Superior temporal gyrus (tissue), 1 donor: Measurements from ENCODE around the gene NTN1.

Source experiments
- DNase-seq: peaks from one replicate; pipeline ENCODE4 v3.0.0-alpha.2; 2016; ENCODE audit errors: extremely low spot score

The NTN1 gene

DNA sequence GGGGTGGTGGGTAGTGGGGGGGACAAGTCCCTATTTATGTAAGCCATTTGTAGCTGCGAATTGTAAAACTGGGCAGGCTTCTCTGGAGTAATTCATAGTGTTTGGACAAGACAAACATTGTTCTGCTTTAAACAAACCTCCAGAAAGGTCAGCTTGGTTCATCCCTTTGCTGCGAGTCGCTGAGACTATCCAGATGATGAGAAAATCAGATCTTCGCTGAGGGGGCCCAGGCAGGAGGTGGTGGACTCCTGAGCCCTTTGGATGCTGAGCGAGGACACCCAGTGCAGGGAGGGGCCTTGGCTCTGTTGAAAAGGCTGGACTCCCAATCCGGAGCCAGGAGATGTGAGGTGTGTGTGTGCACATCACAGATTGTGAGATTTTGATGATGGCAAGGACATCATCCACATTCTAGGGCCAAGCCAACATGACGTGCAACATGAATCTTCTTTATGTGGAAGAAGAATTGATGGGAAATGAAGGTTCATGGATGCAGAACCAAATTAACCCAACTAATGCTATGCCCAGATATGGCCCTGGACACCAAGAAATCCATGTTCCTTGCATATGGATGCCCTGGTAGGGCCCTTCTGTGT is 15.0 kb upstream of the NTN1 start:
- DNase-seq: no peak

DNA sequence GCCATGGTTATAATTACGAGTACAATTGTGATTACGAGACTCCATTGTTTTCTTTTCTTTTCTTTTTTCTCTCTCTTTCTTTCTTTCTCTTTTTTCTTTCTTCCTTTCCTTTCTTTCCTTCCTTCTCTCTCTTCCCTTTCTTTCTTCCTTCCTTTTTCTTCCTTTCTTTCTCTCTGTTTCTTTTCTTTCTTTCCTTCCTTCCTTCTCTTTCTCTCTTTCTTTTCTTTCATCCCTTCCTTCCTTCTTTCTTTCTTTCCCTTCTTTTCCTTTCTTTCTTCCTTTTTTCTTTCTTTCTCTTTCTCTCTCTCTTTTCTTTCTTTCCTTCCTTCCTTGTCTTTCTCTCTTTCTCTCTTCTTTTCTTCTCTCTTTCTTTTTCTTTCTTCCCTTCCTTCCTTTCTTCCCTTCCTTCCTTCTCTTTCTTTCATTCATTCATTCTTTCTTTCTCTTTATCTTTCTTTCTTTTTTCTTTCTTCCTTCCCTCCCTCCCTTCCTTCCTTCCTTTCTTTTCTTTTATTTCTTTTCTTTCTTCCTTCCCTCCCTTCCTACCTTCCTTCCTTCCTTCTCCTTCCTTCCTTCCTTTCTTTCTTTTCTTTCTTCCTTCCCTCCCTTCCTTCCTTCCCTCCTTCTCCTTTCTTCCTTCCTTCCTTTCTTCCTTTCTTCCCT is 14.1 kb upstream of the NTN1 start:
- no peak for DNase-seq

DNA sequence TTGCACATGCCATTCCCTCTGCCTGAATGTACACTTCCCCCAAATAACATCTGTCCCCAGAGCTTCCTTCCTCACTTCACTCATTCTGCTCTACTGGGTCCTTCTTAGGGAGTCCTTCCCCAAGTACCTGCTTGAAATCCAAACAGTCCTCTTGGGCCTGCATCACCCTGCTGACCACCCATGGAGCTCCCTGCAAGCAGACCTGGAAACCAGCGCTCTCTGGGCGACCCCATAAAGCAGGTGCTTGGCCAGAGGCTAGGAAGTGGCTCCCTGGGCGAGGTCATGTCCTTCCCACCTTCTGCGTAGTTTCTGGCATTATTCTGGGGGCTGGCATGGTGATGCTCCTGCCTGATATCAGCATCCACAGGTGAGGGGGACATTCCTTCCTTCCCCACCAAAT is 12.2 kb upstream of the NTN1 start:
- no peak for DNase-seq

DNA sequence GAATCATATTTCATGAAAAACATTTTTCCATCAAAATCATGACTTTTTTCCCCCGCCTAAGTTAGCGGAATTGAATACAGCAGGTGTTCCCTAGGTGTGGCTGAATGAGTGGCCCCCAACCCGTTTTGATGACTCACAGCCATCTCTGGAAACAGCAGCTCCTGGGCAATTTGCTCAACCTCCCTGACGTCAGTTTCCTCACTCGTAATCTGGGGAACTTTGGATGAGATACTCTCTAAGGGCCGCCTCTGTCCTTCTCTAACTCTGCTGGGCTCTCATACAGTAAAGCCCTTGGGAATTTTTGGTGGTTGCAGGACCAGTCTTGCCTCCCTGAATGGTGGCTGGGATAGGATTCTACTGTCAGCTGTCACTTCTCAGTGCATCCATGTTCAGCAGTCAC is 11.6 kb upstream of the NTN1 start:
- no peak for DNase-seq

DNA sequence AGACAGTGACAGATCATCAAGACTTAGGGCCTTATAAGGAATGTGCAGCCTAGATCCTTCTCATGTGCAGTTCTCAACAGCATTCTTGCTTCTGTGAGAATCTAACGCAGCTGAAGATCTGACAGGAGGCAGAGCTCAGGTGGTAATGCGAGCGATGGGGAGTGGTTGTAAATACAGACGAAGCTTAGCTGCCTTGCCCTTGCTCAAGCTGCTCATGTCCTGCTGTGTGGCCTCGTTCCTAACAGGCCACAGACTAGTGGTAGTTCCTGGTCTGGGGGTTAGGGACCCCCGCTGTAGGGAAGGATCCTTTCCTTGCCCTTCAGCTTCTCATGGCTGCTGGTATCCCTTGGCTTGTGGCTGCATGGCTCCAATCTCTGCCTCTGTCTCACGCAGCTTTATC is 10.3 kb upstream of the NTN1 start:
- no peak for DNase-seq

DNA sequence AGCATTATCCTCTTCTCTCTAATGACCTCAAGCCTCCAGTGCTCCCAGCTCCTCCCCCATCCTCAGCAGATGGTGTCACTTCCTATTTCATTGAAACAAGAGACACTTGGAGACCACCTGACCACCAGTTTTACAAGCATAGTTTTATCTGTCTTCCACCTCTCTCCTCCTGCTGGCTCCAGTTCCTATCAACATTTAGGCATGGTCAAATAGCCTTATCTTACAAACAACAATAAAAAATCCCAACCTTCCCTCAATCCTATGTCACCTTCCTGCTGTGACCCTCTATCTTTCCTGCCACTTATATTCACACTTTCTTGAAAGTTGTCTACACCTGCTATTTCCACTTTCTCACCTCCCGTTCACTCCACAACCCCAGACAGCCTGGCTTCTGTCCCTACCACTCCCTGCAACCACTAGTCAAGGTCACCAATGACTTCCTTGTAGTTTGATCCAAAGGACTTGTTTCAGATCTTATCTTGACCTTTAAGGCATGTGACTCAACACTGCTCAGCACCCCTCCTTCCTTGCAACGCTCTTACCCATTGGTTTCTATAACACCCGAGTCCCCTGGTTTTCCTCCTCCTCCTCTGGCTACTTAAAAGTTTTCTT is 4.3 kb upstream of the NTN1 start:
- no peak for DNase-seq

DNA sequence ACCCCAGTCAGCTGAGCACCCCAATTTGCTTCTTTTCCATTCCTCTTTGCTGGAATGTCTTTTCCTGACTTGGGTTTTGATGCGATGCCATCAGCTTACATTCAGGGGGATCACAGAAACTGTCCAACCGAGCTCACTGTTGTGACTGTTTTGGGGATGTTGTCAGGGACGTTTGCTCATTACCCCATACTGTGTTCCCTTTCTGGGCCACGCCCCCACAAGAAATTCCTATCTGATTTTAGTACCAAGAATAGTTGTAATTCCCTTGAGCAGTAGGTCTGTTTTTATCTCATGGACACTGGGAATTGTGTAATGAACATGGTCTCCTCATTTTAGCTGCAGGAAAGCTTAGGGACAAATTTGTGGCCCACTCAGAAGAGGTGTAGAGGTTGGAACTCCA is 2.6 kb upstream of the NTN1 start:
- no peak for DNase-seq

DNA sequence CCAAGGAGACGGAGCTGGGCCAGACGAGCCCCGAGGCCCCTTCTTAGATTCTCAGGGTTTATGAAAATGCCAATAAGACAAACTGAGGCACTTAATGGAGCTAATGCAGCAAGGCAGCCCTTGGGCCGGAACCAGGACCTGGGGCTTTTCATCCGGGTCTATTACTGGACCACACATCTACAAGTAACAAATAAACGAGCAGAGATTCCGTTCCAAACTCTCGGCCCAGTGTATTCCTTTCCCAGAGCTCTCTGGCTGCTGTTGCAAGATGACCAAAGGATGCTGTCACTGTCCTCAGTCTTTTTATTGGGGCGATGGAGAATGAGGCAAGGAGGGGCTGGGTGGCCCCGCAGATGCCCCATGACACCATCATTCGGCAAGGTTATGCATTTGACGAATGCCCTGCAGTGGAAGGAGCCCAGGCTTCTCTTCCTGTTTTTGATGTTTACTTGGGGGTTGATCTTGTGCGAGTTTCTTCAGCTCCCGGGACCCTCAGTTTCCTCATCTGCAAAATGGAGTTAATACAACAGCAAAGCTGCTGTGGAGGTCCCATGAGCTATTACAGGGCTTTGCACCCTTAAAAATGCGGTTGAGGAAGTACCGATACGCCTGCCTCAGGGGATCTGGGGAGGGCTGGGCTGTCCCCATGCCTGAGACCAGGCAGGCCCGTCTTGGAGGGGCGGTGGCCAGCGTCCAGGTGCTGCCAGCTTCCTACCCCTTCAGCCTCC is 1.1 kb upstream of the NTN1 start:
- no peak for DNase-seq

DNA sequence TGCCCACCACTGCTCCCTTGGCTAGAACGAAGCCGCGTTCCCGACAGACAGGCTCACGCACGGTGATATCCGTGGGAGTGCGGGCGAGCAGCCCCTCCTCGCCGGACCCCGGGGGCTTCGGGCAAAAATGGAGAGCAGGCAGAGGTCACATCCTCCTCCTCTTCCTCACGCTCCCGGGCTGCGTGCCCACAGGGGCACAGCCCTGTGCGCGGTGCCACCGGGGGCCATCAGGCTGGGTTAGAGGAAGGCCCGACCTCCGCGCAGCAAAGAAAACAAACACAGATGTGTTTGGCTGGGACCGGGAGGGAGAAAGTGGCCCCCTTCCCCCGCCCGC is 519 bp upstream of the NTN1 start:
- DNase-seq: no peak

DNA sequence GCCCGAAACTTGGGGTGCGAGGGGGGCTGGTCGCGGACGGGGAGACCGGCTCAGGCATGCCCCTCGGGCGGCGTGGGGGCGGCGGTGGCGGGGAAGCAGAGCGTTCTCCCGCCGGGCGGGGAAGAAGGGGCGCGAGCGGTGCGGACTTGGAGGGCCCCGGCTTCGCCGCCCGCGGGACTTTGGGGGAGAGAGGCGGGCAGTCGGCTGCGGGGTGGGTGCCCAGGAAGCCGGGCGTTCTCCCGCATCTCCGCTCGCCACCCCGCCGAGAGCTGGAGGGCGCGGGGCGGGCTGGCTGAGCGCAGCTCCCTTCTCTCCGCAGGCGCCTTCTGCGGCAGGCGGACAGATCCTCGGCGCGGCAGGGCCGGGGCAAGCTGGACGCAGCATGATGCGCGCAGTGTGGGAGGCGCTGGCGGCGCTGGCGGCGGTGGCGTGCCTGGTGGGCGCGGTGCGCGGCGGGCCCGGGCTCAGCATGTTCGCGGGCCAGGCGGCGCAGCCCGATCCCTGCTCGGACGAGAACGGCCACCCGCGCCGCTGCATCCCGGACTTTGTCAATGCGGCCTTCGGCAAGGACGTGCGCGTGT is 772 bp downstream of the NTN1 start:
- DNase-seq: no peak

DNA sequence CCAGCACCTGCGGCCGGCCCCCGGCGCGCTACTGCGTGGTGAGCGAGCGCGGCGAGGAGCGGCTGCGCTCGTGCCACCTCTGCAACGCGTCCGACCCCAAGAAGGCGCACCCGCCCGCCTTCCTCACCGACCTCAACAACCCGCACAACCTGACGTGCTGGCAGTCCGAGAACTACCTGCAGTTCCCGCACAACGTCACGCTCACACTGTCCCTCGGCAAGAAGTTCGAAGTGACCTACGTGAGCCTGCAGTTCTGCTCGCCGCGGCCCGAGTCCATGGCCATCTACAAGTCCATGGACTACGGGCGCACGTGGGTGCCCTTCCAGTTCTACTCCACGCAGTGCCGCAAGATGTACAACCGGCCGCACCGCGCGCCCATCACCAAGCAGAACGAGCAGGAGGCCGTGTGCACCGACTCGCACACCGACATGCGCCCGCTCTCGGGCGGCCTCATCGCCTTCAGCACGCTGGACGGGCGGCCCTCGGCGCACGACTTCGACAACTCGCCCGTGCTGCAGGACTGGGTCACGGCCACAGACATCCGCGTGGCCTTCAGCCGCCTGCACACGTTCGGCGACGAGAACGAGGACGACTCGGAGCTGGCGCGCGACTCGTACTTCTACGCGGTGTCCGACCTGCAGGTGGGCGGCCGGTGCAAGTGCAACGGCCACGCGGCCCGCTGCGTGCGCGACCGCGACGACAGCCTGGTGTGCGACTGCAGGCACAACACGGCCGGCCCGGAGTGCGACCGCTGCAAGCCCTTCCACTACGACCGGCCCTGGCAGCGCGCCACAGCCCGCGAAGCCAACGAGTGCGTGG is 1.5 kb downstream of the NTN1 start:
- no peak for DNase-seq

DNA sequence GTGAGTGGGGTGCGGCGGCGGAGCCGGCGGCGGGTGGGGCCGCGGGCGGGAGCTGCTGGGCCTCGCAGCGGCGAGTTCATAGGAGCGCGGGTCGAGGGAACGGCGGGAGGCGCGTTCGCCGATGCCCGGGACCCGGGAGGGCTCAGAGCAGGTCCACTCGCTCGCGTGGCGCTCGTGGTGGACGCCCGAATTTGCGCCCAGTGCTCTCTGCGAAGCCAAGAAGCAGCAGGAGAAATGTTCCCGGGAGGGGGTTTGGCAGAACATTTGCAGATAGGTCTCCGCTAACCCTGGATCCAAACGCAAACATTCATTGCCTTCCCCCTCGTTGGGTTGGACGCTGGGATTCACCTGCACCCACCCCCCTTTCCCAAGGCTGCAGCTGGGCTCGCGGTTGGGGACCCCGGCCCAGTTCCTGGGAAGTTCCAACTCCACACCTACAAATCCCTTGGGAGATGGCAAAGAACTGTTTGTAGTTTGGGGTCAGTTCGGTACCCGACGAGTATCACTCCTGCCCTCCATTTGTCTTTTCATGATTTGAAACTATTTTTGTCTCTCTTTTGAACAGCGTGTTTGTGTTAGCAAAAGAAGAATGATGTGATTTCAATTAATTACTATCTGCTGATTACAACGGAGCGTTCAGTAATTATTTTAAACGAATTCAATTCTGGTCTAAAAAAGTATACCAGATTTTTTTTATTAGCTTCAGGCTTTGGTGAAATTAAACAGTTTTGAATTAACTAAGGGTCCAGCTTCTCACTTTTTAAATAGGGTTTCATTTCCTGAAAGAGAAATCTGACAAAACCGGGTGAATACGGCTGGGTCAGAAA is 2.3 kb downstream of the NTN1 start:
- DNase-seq: no peak

DNA sequence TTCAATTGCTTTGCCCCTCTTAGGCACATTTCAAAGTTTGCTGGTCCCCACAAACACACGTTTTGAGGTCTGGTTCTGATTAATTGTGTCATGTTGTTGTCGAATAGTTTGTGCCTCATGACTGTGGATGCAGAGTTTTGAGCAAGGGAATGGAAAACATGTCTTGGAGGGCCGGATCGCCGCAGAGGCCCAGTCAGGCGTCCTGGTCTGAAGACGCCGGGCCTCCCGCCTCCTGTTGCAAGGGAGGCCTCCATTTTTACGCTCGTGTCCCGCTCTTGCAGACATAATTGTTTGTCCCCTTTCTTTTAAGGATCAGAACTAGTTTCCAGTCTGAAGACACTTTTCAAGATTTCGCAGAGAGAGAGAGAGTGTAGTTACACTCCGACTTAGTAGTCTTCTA is 3.2 kb downstream of the NTN1 start:
- DNase-seq: no peak

DNA sequence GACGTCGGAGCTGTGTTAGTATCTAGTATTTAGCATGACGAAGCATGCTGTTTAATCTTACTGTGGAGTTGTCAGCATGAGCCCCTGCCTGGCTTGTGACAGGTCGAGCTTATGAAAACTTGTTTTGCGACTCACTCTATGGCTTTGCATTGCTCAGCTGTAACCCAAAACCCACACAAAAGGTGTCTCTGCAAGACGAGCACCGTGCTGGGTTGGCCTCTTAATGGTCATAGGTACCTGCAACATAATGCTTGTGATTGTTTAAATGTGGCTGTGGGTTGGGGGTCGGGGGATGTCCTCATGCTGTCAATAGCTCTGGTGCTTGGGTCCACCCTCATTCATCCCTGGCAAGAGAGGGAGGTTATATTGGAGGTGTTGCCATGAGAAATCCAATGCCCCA is 5.4 kb downstream of the NTN1 start:
- DNase-seq: no peak

DNA sequence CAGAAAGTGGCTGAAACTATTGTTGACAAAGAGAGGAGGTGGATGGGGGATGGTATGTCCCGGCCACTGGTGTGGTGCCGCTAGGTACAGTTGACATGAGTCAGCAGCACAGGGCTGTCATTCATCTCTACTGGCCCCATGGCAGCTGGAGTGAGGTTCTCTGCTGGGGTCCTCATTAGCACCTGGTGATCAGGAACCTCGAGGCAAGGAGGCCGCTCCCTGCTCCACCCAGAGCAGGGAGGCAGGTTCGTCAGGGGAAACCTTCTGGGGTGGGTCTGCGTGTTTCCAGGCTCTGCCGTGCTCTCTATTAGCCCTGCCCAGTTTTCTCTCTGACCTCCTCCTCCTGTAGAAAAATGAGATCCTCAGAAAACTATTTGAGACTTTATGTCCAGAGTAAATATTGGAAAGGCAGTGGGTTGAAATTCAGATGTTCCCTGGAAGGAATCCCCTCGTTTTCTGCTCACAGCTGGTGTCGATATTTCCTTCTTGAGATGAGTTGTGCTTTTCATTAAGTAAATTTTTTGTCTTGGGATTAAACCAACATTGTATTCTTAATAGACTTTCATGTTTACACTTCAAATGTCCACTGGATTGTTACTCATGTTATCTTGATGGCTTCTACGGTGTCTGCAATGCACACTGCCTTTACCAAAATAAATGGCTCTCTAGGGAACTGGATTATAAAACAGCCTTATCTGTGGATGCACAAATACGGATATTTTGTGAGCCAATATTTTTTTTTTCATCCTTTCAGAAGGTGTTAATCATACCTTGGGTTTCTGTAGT is 7.1 kb downstream of the NTN1 start:
- no peak for DNase-seq

DNA sequence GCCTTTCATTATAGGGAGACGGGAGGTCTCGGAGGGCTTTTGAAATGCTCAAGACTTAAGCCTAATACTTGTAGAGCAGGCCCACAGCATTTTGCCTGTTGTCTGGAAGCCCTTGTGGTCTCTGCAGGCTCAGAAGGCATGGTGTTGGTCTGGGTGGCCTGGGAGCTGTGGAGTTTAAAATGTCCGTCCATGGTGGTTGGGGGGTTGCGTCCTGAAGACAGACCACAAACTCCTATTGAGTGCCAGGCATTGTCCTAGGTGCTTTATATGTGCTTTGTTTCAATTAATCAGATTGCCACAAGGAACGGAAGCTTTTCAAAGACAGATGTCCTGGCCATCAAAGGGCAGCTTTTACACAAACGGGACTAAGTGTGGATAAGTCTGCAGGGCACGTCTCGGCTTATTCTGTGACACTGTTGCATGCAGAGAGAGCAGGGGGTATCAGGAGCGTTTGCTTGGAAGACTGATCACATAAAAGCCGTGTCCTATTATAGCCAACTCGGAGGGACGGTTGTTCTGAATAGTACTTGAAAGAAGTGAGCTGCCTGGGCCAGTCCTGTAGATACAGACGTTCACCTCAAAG is 7.8 kb downstream of the NTN1 start:
- no peak for DNase-seq

DNA sequence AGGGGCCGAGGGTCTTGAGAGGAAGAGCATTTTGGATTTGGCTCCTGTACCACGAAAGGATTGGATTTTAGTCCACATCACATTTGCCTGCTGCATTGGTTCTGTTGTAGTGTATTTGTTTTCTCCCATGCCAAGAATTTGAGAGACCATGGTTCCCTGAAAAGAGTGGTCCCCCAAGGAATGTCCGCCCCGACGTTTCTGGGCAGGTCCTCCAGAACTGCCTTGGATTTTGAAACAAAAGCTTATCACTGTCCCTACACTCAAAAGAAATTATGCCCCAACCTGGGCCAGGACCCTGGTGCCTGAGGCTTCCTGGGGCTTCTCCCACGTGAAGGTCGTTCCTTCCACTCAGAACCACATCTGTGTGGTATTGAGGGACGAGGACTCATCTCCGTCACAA is 10.8 kb downstream of the NTN1 start:
- DNase-seq: no peak

DNA sequence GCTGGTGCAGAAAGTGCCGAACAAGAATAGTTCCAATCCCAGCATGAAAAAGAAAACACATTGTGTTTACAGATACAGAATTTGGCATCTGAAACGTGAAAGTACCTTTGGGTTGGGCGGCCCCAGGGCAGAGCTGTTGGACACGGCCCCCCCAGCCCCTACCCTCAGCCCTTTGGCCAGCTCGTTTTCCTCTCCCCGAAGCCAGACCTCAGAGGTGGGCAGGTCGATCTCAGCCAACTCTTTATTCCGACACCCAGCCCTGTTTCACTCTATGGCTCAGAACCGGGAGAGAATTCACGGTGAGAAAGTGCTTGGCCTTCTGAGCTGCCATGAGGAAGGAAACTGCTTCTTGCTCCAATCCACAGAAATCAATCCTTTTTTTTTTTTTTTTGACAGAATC is 11.3 kb downstream of the NTN1 start:
- no peak for DNase-seq

DNA sequence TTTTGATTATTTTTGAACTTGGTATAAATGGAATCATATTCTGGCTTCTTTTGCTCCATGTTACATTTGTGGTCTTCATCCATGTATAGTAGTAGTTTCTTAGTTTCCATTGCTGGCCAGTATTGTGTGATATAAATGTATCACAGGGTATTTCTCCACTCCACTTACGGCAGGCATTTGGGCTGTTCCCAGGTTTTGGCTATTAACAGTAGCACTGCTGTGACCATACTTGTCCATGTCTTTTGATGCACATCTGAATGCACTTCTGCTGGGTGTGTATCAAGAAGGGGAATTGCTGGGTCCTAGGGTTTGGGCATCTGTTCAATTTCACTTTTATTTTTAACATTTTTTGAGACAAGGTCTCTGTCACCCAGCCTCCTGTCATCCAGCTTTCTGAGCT is 13.9 kb downstream of the NTN1 start:
- no peak for DNase-seq

DNA sequence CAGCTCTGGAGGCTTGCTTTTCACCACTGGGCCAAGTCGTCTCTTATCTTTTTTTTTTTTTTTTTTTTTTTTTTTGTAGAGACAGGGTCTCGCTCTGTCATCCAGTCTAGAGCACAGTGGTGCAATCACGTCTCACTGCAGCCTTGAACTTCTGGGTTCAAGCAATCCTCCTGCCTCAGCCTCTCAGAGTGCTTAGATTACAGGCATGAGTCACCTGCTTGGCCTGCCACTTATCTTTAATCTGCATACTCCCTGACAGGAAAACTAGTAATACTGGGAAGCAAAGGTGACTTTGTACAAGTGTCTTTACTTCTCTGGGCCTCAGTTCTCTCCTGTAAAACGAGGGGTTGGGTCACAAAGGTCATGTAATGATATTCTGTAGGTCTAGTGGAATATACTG is 15.0 kb downstream of the NTN1 start:
- DNase-seq: no peak
